ENCODE results near the gene GLRA1. TPM values are rescaled to one million over a fixed set of nuclear protein-coding genes. Genes with fewer than 3 reads are reported as not detected.

GLRA1 gene
- polyA plus RNA-seq (2012; ENCODE audit: low read depth, missing spikeins): not detected

DNA sequence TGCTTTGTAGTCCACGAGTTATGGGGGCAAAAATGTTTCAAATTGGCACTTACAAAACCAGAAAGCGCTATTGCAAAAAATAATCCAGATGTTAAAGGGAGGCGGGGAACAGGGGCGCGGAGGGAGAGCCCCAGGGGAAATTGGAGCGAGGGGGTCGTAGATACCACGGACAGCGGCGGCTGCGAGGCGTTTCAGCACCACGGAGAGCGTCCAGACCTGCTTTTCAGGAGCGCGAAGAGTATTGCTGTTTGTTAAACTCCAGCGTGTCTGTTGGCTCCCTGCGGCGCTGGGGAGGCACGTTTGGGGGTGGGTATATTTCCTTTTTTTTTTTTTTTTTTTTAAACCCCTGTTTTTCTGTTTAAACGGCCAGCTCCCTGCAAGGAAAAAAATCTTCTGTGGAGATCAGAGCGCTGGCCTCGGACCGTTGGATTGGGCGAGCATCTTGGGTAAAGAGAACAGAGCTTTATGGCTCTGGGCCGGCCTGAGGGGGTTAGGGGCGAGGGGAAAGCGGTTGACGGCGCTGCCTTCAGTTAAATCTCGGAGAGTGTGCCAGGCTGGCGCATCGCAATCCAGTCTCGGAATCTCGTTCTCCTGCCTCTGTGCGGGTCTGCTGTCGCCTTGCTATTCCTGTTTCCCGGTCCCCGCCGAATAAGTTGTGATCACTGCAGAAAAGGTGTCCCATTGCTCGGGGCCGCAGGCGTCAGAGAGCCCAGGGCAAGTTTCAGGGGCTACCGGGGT is at the start of gene GLRA1:
TSS of gene GLRA1 (minus strand) at position 288 of the 738 bp plus-strand sequence. CDS start 302 bp downstream, outside the sequence.
- TF ChIP-seq POLR2A (IDR thresholded peaks at IDR 0.05; ENCODE audit: low read depth, low read length) (no peak), PAX5 (IDR thresholded peaks at IDR 0.05; ENCODE audit: insufficient read depth, low read length, severe bottlenecking) (no peak), SPI1 (IDR thresholded peaks at IDR 0.05; ENCODE audit: low read depth, low read length) (no peak), TAF1 (IDR thresholded peaks at IDR 0.05; ENCODE audit: low read depth, low read length) (no peak), POU2F2 (IDR thresholded peaks at IDR 0.05; ENCODE audit: low read depth, low read length) (no peak), POLR2AphosphoS5 (IDR thresholded peaks at IDR 0.05; ENCODE audit: low read depth, low read length) (no peak)
- peak; percentile 40 for DNase-seq (ENCODE audit: insufficient read length, low spot score)

DNA sequence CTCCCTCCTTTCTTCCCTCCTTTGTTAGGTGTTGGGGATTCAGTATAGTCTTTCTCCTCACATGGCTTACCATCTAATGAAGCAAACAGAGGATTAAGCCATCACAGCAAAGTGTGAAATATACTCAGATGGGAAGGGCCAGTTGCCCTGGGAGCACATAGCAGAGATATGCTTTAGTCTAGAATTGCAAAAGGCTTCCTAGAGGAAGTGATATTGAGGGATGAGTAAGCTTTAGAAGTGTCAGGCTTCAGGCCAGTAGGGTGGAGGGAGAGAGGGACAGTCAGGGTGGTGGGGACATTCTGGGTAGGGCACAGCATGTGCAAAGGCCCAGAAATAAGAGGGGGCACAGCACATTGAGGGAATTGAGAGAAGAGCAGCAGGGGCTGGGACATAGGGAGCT is 46.2 kb upstream of the GLRA1 start:
- no peak for FAIRE-seq
- TF ChIP-seq SPI1 (IDR thresholded peaks at IDR 0.05; ENCODE audit: low read depth, low read length) (no peak), PAX5 (IDR thresholded peaks at IDR 0.05; ENCODE audit: insufficient read depth, low read length, severe bottlenecking) (no peak), POU2F2 (IDR thresholded peaks at IDR 0.05; ENCODE audit: low read depth, low read length) (no peak), TAF1 (IDR thresholded peaks at IDR 0.05; ENCODE audit: low read depth, low read length) (no peak), POLR2AphosphoS5 (IDR thresholded peaks at IDR 0.05; ENCODE audit: low read depth, low read length) (no peak), POLR2A (IDR thresholded peaks at IDR 0.05; ENCODE audit: low read depth, low read length) (no peak)
- no peak for DNase-seq (ENCODE audit: insufficient read length, low spot score)

More for the DNA sequence above, at the start of gene GLRA1:
- FAIRE-seq: no peak

DNA sequence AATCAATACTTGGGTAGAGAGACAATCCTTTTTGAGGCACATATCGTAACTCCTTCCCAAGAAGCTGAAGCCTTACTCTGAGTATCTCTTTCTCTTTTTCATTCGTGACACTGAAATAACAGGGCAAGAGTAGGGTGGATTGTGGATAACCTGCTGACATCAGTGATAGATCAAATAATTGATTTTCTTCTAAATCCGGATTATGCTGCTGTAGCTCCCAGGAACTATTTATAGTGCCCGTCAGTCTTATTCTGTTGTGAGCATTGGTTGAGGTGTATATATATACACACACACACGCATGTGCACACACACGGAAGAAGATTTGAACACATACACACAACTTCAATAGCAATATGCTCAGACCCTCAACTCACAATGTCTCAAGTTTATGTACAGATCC is 43.2 kb upstream of the GLRA1 start:
- FAIRE-seq: no peak
- DNase-seq (ENCODE audit: insufficient read length, low spot score): no peak
- TF ChIP-seq TAF1 (IDR thresholded peaks at IDR 0.05; ENCODE audit: low read depth, low read length) (no peak), SPI1 (IDR thresholded peaks at IDR 0.05; ENCODE audit: low read depth, low read length) (no peak), POLR2AphosphoS5 (IDR thresholded peaks at IDR 0.05; ENCODE audit: low read depth, low read length) (no peak), PAX5 (IDR thresholded peaks at IDR 0.05; ENCODE audit: insufficient read depth, low read length, severe bottlenecking) (no peak), POU2F2 (IDR thresholded peaks at IDR 0.05; ENCODE audit: low read depth, low read length) (no peak), POLR2A (IDR thresholded peaks at IDR 0.05; ENCODE audit: low read depth, low read length) (no peak)

DNA sequence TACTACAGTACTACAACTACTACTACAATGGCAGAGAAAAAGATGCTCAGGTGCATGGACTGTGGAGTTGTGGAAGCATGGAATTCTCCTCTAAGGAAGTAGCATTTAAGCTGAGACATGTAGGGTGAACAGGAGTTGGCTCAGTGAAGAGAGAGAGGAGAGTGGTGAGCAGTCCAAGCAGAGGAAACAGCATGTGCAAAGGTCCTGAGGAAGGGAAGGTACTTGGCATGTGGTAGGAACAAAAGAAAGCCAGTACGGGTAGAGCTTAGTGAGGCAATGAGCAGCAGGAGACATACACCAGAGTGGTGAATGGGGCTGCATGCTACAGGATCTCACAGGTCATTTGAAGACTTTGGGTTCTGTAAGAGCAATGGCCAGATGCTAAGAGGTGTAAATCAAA is 41.4 kb upstream of the GLRA1 start:
- DNase-seq (ENCODE audit: insufficient read length, low spot score) (no peak), FAIRE-seq (no peak)
- TF ChIP-seq POU2F2 (IDR thresholded peaks at IDR 0.05; ENCODE audit: low read depth, low read length): no peak
- TF ChIP-seq SPI1 (IDR thresholded peaks at IDR 0.05; ENCODE audit: low read depth, low read length): no peak
- TF ChIP-seq PAX5 (IDR thresholded peaks at IDR 0.05; ENCODE audit: insufficient read depth, low read length, severe bottlenecking): no peak
- TF ChIP-seq TAF1 (IDR thresholded peaks at IDR 0.05; ENCODE audit: low read depth, low read length): no peak
- TF ChIP-seq POLR2A (IDR thresholded peaks at IDR 0.05; ENCODE audit: low read depth, low read length): no peak
- TF ChIP-seq POLR2AphosphoS5 (IDR thresholded peaks at IDR 0.05; ENCODE audit: low read depth, low read length): no peak

DNA sequence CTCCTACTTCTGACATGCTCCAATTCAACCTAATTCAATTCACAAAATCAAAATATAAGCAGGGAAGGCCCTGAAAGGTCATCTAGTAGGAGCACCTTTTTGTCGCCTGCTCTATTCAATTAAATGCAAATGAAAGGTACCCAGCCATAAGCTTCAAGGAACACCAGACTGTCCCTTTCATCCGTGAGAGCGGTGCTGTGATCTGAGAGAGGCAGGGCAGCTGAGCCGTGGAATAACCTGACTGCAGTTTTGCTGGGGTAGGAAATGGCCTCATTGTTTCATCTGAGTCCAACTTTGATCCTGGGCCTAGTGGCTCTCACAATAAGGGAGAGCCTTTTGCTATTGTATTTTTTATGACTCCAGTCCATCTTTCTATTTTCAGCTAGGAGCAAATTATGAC is 39.8 kb upstream of the GLRA1 start:
- DNase-seq (ENCODE audit: insufficient read length, low spot score) (no peak), FAIRE-seq (no peak)
- no peak for TF ChIP-seq PAX5 (IDR thresholded peaks at IDR 0.05; ENCODE audit: insufficient read depth, low read length, severe bottlenecking)
- no peak for TF ChIP-seq POU2F2 (IDR thresholded peaks at IDR 0.05; ENCODE audit: low read depth, low read length)
- no peak for TF ChIP-seq TAF1 (IDR thresholded peaks at IDR 0.05; ENCODE audit: low read depth, low read length)
- no peak for TF ChIP-seq POLR2A (IDR thresholded peaks at IDR 0.05; ENCODE audit: low read depth, low read length)
- TF ChIP-seq POLR2AphosphoS5 (IDR thresholded peaks at IDR 0.05; ENCODE audit: low read depth, low read length): no peak
- TF ChIP-seq SPI1 (IDR thresholded peaks at IDR 0.05; ENCODE audit: low read depth, low read length): no peak

DNA sequence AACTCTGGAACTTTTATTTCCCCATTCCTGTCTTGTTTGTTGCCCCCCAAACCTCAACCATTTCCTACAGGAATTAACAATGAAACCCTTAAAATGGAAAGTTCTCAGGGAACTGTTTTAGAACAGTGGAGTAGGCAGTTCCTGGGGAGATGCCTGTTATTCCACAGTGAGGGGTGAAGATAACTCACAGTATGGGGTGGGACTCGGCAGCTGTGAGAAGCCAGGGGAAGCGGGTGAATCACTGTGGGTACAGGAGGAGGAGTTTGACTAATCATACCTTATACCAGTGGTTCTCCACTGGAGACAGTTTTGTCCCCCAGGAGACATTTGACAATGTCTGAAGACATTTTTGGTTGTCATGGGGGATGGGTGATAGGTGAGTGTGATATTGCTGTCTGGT is 36.9 kb upstream of the GLRA1 start:
- TF ChIP-seq POU2F2 (IDR thresholded peaks at IDR 0.05; ENCODE audit: low read depth, low read length) (no peak), SPI1 (IDR thresholded peaks at IDR 0.05; ENCODE audit: low read depth, low read length) (no peak), PAX5 (IDR thresholded peaks at IDR 0.05; ENCODE audit: insufficient read depth, low read length, severe bottlenecking) (no peak), TAF1 (IDR thresholded peaks at IDR 0.05; ENCODE audit: low read depth, low read length) (no peak), POLR2AphosphoS5 (IDR thresholded peaks at IDR 0.05; ENCODE audit: low read depth, low read length) (no peak), POLR2A (IDR thresholded peaks at IDR 0.05; ENCODE audit: low read depth, low read length) (no peak)
- FAIRE-seq: no peak
- no peak for DNase-seq (ENCODE audit: insufficient read length, low spot score)

DNA sequence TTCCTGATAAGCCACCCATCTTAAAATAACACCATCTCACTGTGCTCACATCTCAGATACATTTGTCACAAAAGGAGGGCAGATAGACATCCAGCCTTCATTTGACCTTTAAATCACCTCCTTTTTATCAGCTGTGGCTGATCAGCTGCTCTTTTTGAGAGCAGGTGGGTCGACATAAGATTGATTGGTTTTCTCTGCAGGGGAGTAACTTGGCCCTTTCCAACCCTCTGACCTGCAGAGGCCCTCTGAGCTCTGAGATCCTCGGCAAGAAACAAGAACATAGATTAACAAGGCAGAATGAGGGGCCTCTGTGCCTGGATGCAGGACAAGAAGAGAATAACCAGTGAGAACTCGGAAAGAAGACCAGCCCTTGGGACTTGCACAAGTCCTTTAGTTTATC is 33.5 kb upstream of the GLRA1 start:
- TF ChIP-seq TAF1 (IDR thresholded peaks at IDR 0.05; ENCODE audit: low read depth, low read length) (no peak), POLR2AphosphoS5 (IDR thresholded peaks at IDR 0.05; ENCODE audit: low read depth, low read length) (no peak), PAX5 (IDR thresholded peaks at IDR 0.05; ENCODE audit: insufficient read depth, low read length, severe bottlenecking) (no peak), POU2F2 (IDR thresholded peaks at IDR 0.05; ENCODE audit: low read depth, low read length) (no peak), SPI1 (IDR thresholded peaks at IDR 0.05; ENCODE audit: low read depth, low read length) (no peak), POLR2A (IDR thresholded peaks at IDR 0.05; ENCODE audit: low read depth, low read length) (no peak)
- FAIRE-seq: no peak
- DNase-seq (ENCODE audit: insufficient read length, low spot score): no peak

DNA sequence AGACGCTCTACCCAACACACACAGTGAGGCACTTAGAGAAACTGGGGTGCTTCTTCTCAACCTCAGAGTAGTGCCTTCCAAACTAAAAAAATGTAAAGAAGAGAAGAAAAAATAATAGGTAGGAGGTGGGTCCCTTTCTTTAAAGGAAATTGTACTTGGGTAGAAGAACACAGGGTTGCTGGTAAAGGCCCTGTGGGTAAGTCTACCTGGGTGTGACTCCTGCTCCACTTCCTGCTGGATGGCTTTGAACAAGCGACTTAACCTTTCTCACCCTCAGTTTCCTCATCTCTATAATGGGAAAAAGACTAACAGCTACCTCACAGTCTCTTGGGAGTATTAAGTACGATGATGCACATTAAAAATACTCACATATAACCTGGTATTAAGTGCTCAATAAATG is 32.1 kb upstream of the GLRA1 start:
- FAIRE-seq (no peak), DNase-seq (ENCODE audit: insufficient read length, low spot score) (no peak)
- TF ChIP-seq POLR2A (IDR thresholded peaks at IDR 0.05; ENCODE audit: low read depth, low read length) (no peak), SPI1 (IDR thresholded peaks at IDR 0.05; ENCODE audit: low read depth, low read length) (no peak), POLR2AphosphoS5 (IDR thresholded peaks at IDR 0.05; ENCODE audit: low read depth, low read length) (no peak)

DNA sequence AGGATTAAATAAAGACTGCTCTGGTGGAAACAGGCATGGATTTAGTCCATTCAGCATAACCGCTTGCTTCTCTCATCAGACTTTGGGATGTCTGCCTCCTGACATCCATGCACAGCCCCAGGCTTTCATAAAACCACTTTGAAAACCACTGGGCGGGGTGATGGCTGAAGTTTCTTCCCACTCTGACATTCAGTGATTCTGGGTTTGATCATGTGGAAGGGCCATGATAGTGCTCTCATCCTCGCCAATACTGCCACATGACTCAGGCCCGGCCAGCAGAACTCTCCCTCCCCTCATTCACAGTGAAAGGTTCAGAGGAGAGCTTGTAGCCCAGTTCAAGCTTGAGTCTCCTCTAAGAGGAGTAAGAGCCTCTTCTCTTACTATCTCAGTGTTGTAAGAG is 29.6 kb upstream of the GLRA1 start:
- FAIRE-seq: no peak
- DNase-seq (ENCODE audit: insufficient read length, low spot score): no peak
- TF ChIP-seq SPI1 (IDR thresholded peaks at IDR 0.05; ENCODE audit: low read depth, low read length) (no peak), TAF1 (IDR thresholded peaks at IDR 0.05; ENCODE audit: low read depth, low read length) (no peak), POLR2A (IDR thresholded peaks at IDR 0.05; ENCODE audit: low read depth, low read length) (no peak), PAX5 (IDR thresholded peaks at IDR 0.05; ENCODE audit: insufficient read depth, low read length, severe bottlenecking) (no peak), POU2F2 (IDR thresholded peaks at IDR 0.05; ENCODE audit: low read depth, low read length) (no peak), POLR2AphosphoS5 (IDR thresholded peaks at IDR 0.05; ENCODE audit: low read depth, low read length) (no peak)
